Ascending aorta (tissue), 2 donors: ENCODE results near the gene TSSC4. TPM values are rescaled to one million over a fixed set of nuclear protein-coding genes. Genes with fewer than 3 reads are reported as not detected.

ENCODE experiments used
- DNase-seq, 2 donors: peaks; one replicate each; pipeline ENCODE4 v3.0.0-alpha.2; 2019; ENCODE audit warnings: low spot score in 2 of 2
- H3K27ac ChIP-seq, 2 donors: fragments of 200-600 bp; sonication (generic); one replicate each; pipeline ENCODE4 v1.5.1; 2016 to 2017; ENCODE audit warnings: mild to moderate bottlenecking in 1 of 2
- H3K27me3 ChIP-seq: fragments of 200-600 bp; sonication (generic); one replicate; pipeline ENCODE4 v1.5.1; 2017
- H3K36me3 ChIP-seq, 2 donors: fragments of 200-600 bp; sonication (generic); one replicate each; pipeline ENCODE4 v1.5.1; 2016
- H3K4me1 ChIP-seq, 2 donors: fragments of 200-600 bp; sonication (generic); one replicate each; pipeline ENCODE4 v1.5.1; 2016 to 2017; ENCODE audit warnings: mild to moderate bottlenecking in 1 of 2
- H3K4me3 ChIP-seq, 2 donors: fragments of 200-600 bp; sonication (generic); one replicate each; pipeline ENCODE4 v1.5.1; 2016 to 2017; ENCODE audit warnings: mild to moderate bottlenecking in 1 of 2
- H3K9me3 ChIP-seq, 2 donors: fragments of 200-600 bp; sonication (generic); one replicate each; pipeline ENCODE4 v1.5.1; 2016
- CTCF ChIP-seq, 3 experiments: fragments of 200-600 bp in 2 of 3; fragments of 450-650 bp in 1 of 3; sonication (generic) in 2 of 3; IDR thresholded peaks; one replicate each; pipeline ENCODE4 v1.5.1; 2016 to 2019; ENCODE audit warnings: antibody characterized with exemption in 3 of 3, mild to moderate bottlenecking in 1 of 3, moderate library complexity in 1 of 3
- intact Hi-C: fragments of 100-400 bp; cut with DNase I; formaldehyde crosslinking; loops from one replicate; pipeline ENCODE4 v1.15.1; 2023
- total RNA-seq: library from RNA; depleted of rRNA; stranded (reverse); fragments of >200 nt; gene quantifications from one replicate; pipeline ENCODE4 v1.1.0, GENCODE V29; 2016

Gene TSSC4
- total RNA-seq, 1 donor from 2014 or later = 183 TPM

- H3K36me3 ChIP-seq = peaks cover 59 to 66% of the 10 kb centered on the region in 2 donors
- no peak overlapping the region for H3K4me3 ChIP-seq
- TF ChIP-seq CTCF (IDR thresholded peaks at IDR 0.05) = no peak
- H3K4me1 ChIP-seq = peaks cover 7 to 17% of the 10 kb centered on the region in 2 donors
- H3K27me3 ChIP-seq = no peaks in the 10 kb centered on the region
- intact Hi-C loops = no loop called here
- H3K9me3 ChIP-seq = no peaks in the 10 kb centered on the region
- no peak overlapping the region for H3K27ac ChIP-seq
- DNase-seq = no peak
Observed at GRCh38 chr11:2396471-2396870, 4.1 kb upstream of the TSSC4 start.

- H3K9me3 ChIP-seq = no peaks in the 10 kb centered on the region
- intact Hi-C loops = no loop called here
- no peak for DNase-seq
- peaks cover 54 to 60% of the 10 kb centered on the region in 2 donors for H3K36me3 ChIP-seq
- H3K27me3 ChIP-seq = no peaks in the 10 kb centered on the region
- H3K27ac ChIP-seq = no peak overlapping the region
- peaks cover 12 to 22% of the 10 kb centered on the region in 2 donors for H3K4me1 ChIP-seq
- TF ChIP-seq CTCF (IDR thresholded peaks at IDR 0.05) = no peak
- no peak overlapping the region for H3K4me3 ChIP-seq
Observed at GRCh38 chr11:2397005-2397404, 3.5 kb upstream of the TSSC4 start.

- Histone ChIP-seq H3K4me3 (peak overlapping the region in 1 of 2 donors; percentile 82), H3K9me3 (no peaks in the 10 kb centered on the region), H3K4me1 (peaks cover 12 to 26% of the 10 kb centered on the region in 2 donors), H3K27me3 (no peaks in the 10 kb centered on the region), H3K36me3 (peaks cover 60 to 64% of the 10 kb centered on the region in 2 donors), H3K27ac (peak overlapping the region; percentile 100)
- no peak for DNase-seq
- no peak for TF ChIP-seq CTCF (IDR thresholded peaks at IDR 0.05)
- intact Hi-C loops = loop anchor here (1.0 kb wide), 1 partner anchor 94 kb away; no protein-coding TSS in a partner anchor
Observed at GRCh38 chr11:2398664-2399355, 1.7 kb upstream of the TSSC4 start.

GRCh38 chr11:2399488-2400068 is 972 bp upstream of the TSSC4 start:
- intact Hi-C loops = loop anchor here (1.0 to 10.0 kb wide), 6 partner anchors 22 to 1023 kb away; partner anchors contain the start of genes CD81 and CDKN1C

More at GRCh38 chr11:2399488-2400068, 972 bp upstream of the TSSC4 start:
- Histone ChIP-seq H3K9me3 (no peaks in the 10 kb centered on the region), H3K27ac (peak overlapping the region; percentile 100), H3K36me3 (peaks cover 54 to 64% of the 10 kb centered on the region in 2 donors), H3K4me1 (peaks cover 12 to 26% of the 10 kb centered on the region in 2 donors), H3K4me3 (peak overlapping the region; percentile 82 to 89), H3K27me3 (no peaks in the 10 kb centered on the region)
- no peak for TF ChIP-seq CTCF (IDR thresholded peaks at IDR 0.05)
- DNase-seq = peak in 1 of 2 donors; percentile 78
